CD4-positive, alpha-beta T cell (primary cell): ENCODE results near the gene APP. TPM values are rescaled to one million over a fixed set of nuclear protein-coding genes. Genes with fewer than 3 reads are reported as not detected.

Experiments
- ATAC-seq: fragments of 200-7000 bp; cut with Tn5 transposase; one replicate; pipeline ENCODE4 v1.10.0; 2022; ENCODE audit warnings: mild to moderate bottlenecking; ENCODE audit not compliant: poor library complexity
- CTCF ChIA-PET: fragments of 350-600 bp; sonication (Branson Sonifier 250); formaldehyde crosslinking; loops from one replicate; lab custom pipeline; 2021; ENCODE audit warnings: antibody characterized with exemption, inconsistent platforms; lab: Charles Lee
- POLR2A ChIA-PET: fragments of 350-600 bp; sonication (Branson Sonifier 250); formaldehyde crosslinking; loops from one replicate; lab custom pipeline; 2021; ENCODE audit warnings: antibody characterized with exemption, inconsistent platforms; lab: Charles Lee
- DNase-seq, 14 experiments: peaks; one replicate each; pipeline ENCODE4 v3.0.0-alpha.2; 2013 to 2020; ENCODE audit warnings: mixed read lengths in 2 of 14
- H3K27ac ChIP-seq, 2 donors: one replicate each; pipeline versions ENCODE4 v1.5.1 to v1.7.0; 2013; ENCODE audit warnings: low read length in 2 of 2, low read depth in 1 of 2, mild to moderate bottlenecking in 1 of 2
- H3K27me3 ChIP-seq, 2 experiments: 1 replicate in 1 of 2; 2 replicates in 1 of 2; pipeline versions ENCODE4 v1.6.1 to v1.7.0; 2013; ENCODE audit warnings: low read length in 2 of 2, control low read depth in 1 of 2, mild to moderate bottlenecking in 1 of 2, moderate library complexity in 1 of 2; ENCODE audit not compliant: insufficient read depth in 2 of 2, control insufficient read depth in 1 of 2
- H3K36me3 ChIP-seq: one replicate; pipeline ENCODE4 v1.6.1; 2013; ENCODE audit warnings: low read length, control low read depth; ENCODE audit not compliant: insufficient read depth
- H3K4me1 ChIP-seq: one replicate; pipeline ENCODE4 v1.6.1; 2013; ENCODE audit warnings: low read length, control low read depth; ENCODE audit not compliant: insufficient read depth
- H3K4me3 ChIP-seq: one replicate; pipeline ENCODE4 v1.5.1; 2013; ENCODE audit warnings: mild to moderate bottlenecking, low read length, moderate library complexity
- H3K9me3 ChIP-seq, 2 experiments: 1 replicate in 1 of 2; 2 replicates in 1 of 2; pipeline versions ENCODE4 v1.6.1 to v1.7.0; 2013; ENCODE audit warnings: low read length in 2 of 2, mild to moderate bottlenecking in 2 of 2, control low read depth in 1 of 2, moderate library complexity in 1 of 2; ENCODE audit not compliant: control insufficient read depth in 1 of 2, insufficient read depth in 1 of 2
- H3K27ac Mint-ChIP-seq: one replicate; pipeline ENCODE4 v1.8.0; 2020; ENCODE audit warnings: mixed read lengths
- H3K27me3 Mint-ChIP-seq: one replicate; pipeline ENCODE4 v1.8.0; 2021; ENCODE audit warnings: mixed read lengths
- H3K36me3 Mint-ChIP-seq: one replicate; pipeline ENCODE4 v1.8.0; 2021; ENCODE audit warnings: low read depth, mixed read lengths
- H3K4me1 Mint-ChIP-seq: one replicate; pipeline ENCODE4 v1.8.0; 2021; ENCODE audit warnings: low read depth, mixed read lengths
- H3K4me3 Mint-ChIP-seq: one replicate; pipeline ENCODE4 v1.8.0; 2020; ENCODE audit warnings: mild to moderate bottlenecking, mixed read lengths
- H3K9me3 Mint-ChIP-seq: one replicate; pipeline ENCODE4 v1.8.0; 2020; ENCODE audit warnings: mixed read lengths
- intact Hi-C, 2 experiments: fragments of 100-400 bp; cut with DNase I in 1 of 2; cut with micrococcal nuclease in 1 of 2; formaldehyde crosslinking; loops; one replicate each; pipeline versions ENCODE4 v1.15.1 to v1.9.0; 2023 to 2025; cut with DNase I, micrococcal nuclease
- total RNA-seq, 174 experiments: library from RNA in 2 of 174; stranded (reverse) in 2 of 174; gene quantifications; one replicate each; pipeline ENCODE4 v1.2.3 and lab custom pipeline; 2021 to 2026
- TF ChIP-seq, protein P1 (sequence below): fragments of 200-600 bp; IDR thresholded peaks from one replicate; pipeline ENCODE4 v1.8.0; 2022; ENCODE audit warnings: antibody characterized with exemption, mild to moderate bottlenecking

Gene APP
- total RNA-seq, 2 experiments from 2014 or later: 43.6 to 44.4 TPM

DNA sequence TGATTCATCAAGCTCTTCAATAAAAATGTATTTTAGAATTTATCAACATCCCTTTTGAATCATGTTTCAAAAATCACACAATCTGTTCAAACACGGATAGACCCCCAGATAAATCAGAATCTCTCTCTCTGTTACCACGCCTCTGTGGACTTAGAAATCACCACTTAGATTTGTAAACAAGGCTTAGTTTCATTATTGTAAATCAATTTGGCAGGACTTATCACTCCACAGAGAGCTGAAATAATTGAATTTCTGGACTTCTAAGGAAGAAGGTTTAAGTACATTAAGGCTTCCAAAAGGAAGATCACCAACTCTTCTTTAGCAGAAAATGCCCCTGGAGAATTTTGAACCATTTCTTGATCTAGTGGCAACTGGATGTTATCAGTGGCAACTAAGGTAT is 100.4 kb downstream of the APP start:
- peak overlapping the region in 1 of 2 donors; percentile 56 for H3K27ac ChIP-seq
- no peaks in the 10 kb centered on the region for H3K27me3 Mint-ChIP-seq
- peaks cover 12% of the 10 kb centered on the region for H3K4me1 ChIP-seq
- no peaks in the 10 kb centered on the region for H3K9me3 Mint-ChIP-seq
- no peak overlapping the region for H3K4me3 ChIP-seq
- H3K36me3 Mint-ChIP-seq: no peaks in the 10 kb centered on the region
- no peak for ATAC-seq
- peaks cover 65% of the 10 kb centered on the region for H3K4me1 Mint-ChIP-seq
- DNase-seq: no peak
- intact Hi-C loops: loop anchor here (5.0 kb wide), 1 partner anchor 97 kb away; no protein-coding TSS in a partner anchor
- H3K27ac Mint-ChIP-seq: peak overlapping the region; percentile 90
- H3K4me3 Mint-ChIP-seq: peak overlapping the region; percentile 88
- ChIA-PET CTCF (interaction anchor here (1.0 to 1.5 kb wide), 2 partner anchors 10 to 101 kb away, joined by 3 to 5 read pairs; partner anchors contain the start of gene APP), POLR2A (interaction anchor here (2.4 kb wide), 1 partner anchor 100 kb away, joined by 17 read pairs; the partner anchor contains the start of gene APP)
- TF ChIP-seq, protein P1, sequence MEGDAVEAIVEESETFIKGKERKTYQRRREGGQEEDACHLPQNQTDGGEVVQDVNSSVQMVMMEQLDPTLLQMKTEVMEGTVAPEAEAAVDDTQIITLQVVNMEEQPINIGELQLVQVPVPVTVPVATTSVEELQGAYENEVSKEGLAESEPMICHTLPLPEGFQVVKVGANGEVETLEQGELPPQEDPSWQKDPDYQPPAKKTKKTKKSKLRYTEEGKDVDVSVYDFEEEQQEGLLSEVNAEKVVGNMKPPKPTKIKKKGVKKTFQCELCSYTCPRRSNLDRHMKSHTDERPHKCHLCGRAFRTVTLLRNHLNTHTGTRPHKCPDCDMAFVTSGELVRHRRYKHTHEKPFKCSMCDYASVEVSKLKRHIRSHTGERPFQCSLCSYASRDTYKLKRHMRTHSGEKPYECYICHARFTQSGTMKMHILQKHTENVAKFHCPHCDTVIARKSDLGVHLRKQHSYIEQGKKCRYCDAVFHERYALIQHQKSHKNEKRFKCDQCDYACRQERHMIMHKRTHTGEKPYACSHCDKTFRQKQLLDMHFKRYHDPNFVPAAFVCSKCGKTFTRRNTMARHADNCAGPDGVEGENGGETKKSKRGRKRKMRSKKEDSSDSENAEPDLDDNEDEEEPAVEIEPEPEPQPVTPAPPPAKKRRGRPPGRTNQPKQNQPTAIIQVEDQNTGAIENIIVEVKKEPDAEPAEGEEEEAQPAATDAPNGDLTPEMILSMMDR: no peak
- H3K9me3 ChIP-seq: no peaks in the 10 kb centered on the region
- H3K36me3 ChIP-seq: no peaks in the 10 kb centered on the region
- H3K27me3 ChIP-seq: no peaks in the 10 kb centered on the region

DNA sequence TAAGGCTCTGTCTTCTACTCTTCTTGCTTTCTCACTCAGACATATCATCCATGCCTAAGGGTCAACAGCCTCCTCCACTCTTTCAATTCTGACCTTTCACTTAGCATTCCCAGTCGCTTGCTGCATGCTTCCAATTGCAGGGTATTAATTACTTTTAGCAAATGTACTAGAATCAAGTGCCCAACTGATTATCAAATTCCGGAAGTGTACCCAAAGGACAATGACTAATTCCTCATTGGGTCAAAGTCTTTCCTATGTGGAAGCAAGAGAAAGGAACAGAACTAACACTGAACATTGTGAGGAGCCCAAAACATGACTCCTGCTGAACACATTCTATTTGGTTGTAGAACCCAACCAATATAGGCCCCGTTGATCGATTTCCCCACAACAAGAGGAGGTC is 101.8 kb downstream of the APP start:
- Histone ChIP-seq H3K36me3 (no peaks in the 10 kb centered on the region), H3K9me3 (no peaks in the 10 kb centered on the region), H3K4me1 (peaks cover 12% of the 10 kb centered on the region), H3K27ac (no peak overlapping the region), H3K4me3 (no peak overlapping the region), H3K27me3 (no peaks in the 10 kb centered on the region)
- ChIA-PET CTCF (no interaction called here), POLR2A (interaction anchor here (0.9 kb wide), 1 partner anchor 100 kb away, joined by 3 read pairs; no protein-coding TSS in a partner anchor)
- intact Hi-C loops: no loop called here
- Mint-ChIP-seq H3K27ac (peak overlapping the region; percentile 90), H3K9me3 (no peaks in the 10 kb centered on the region), H3K4me3 (peak overlapping the region; percentile 88), H3K27me3 (no peaks in the 10 kb centered on the region), H3K4me1 (peaks cover 66% of the 10 kb centered on the region), H3K36me3 (no peaks in the 10 kb centered on the region)
- ATAC-seq: no peak
- TF ChIP-seq, protein P1: no peak
- no peak for DNase-seq

DNA sequence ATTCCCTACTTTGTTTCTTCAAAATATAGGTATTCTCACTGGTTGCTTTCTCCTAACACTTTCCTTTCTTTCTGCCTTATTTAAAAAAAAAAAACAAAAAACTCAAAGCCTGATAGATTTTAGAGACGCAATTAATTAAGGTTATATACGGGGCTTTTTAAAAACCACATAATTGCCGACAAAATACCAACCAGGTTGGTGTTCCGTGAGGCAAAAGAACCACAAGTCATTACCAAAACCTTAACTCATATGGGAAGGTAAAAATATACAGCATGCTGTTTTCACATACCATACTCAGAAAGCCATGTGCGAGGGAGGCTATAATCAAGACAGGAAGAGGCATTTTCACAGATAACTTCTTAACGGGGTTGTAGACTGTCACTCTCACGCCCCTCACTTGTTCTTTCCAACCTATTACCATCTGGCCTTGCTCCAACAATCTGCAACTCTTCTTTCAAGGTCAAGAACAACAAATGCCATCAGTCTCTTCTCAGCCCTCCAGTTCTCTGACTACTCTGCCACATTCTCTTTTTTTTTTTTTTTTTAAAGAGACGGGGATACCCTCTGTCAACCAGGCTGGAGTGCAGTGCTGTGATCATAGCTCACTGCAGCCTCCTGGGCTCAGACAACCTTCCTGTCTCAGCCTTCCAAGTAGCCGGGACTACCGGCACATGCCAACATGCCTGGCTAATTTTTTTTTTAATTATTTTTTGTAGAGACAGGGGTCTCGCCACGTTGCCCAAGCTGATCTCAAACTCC is 102.6 kb downstream of the APP start:
- H3K4me3 Mint-ChIP-seq: peak overlapping the region; percentile 75
- POLR2A ChIA-PET: no interaction called here
- no peak for ATAC-seq

More for the DNA sequence above, 102.6 kb downstream of the APP start:
- Histone ChIP-seq H3K4me1 (peaks cover 12% of the 10 kb centered on the region), H3K4me3 (no peak overlapping the region), H3K27me3 (no peaks in the 10 kb centered on the region), H3K36me3 (no peaks in the 10 kb centered on the region), H3K27ac (no peak overlapping the region), H3K9me3 (no peaks in the 10 kb centered on the region)
- H3K4me1 Mint-ChIP-seq: peaks cover 65% of the 10 kb centered on the region
- no peaks in the 10 kb centered on the region for H3K36me3 Mint-ChIP-seq
- intact Hi-C loops: no loop called here
- H3K9me3 Mint-ChIP-seq: no peaks in the 10 kb centered on the region
- peak in 2 of 14 experiments; percentile 5 to 22 for DNase-seq
- CTCF ChIA-PET: no interaction called here
- peak overlapping the region; percentile 90 for H3K27ac Mint-ChIP-seq
- H3K27me3 Mint-ChIP-seq: no peaks in the 10 kb centered on the region
- TF ChIP-seq, protein P1: no peak
